HepG2 (cell line): ENCODE measurements around the gene RANGRF. TPM values are rescaled to one million over a fixed set of nuclear protein-coding genes. Genes with fewer than 3 reads are reported as not detected.
A peak's percentile ranks its signal among the peaks of the same experiment; 100 is the strongest.

ENCODE experiments used
- ATF7 ChIP-seq, 2 experiments: fragments of 450-650 bp in 1 of 2; sonication (generic) in 1 of 2; formaldehyde crosslinking in 1 of 2; IDR thresholded peaks; 2 replicates each; pipeline versions ENCODE4 v1.4.0 to v1.6.1; 2016 to 2020; ENCODE audit warnings: antibody characterized with exemption in 1 of 2, mild to moderate bottlenecking in 1 of 2, missing genetic modification reagents in 1 of 2
- CBFB ChIP-seq: sonication (generic); formaldehyde crosslinking; IDR thresholded peaks from 2 replicates; pipeline ENCODE4 v1.4.0; 2020; ENCODE audit warnings: missing genetic modification reagents
- FLYWCH1 ChIP-seq: sonication (generic); formaldehyde crosslinking; IDR thresholded peaks from 2 replicates; pipeline ENCODE4 v1.8.1; 2023; ENCODE audit warnings: mild to moderate bottlenecking, missing genetic modification reagents
- GMEB1 ChIP-seq: sonication (generic); formaldehyde crosslinking; IDR thresholded peaks from 2 replicates; pipeline ENCODE4 v1.5.1; 2020; ENCODE audit warnings: missing genetic modification reagents, mild to moderate bottlenecking, borderline replicate concordance
- HOMEZ ChIP-seq: IDR thresholded peaks from 2 replicates; pipeline ENCODE4 v1.6.1; 2016; ENCODE audit warnings: low read depth
- MIXL1 ChIP-seq: IDR thresholded peaks from 2 replicates; pipeline ENCODE4 v1.6.1; 2016
- NCOA1 ChIP-seq: sonication (generic); formaldehyde crosslinking; IDR thresholded peaks from 2 replicates; pipeline ENCODE4 v1.9.0; 2021; ENCODE audit warnings: missing genetic modification reagents
- RARG ChIP-seq: sonication (generic); formaldehyde crosslinking; IDR thresholded peaks from 2 replicates; pipeline ENCODE4 v1.4.0; 2020; ENCODE audit warnings: low read depth, mild to moderate bottlenecking, missing genetic modification reagents
- REL ChIP-seq: sonication (generic); formaldehyde crosslinking; conservative IDR thresholded peaks from 2 replicates; pipeline ENCODE4 v1.8.0; 2022; ENCODE audit warnings: mild to moderate bottlenecking, missing genetic modification reagents, moderate library complexity
- SIN3A ChIP-seq: IDR thresholded peaks from 2 replicates; pipeline ENCODE4 v1.6.1; 2011; ENCODE audit warnings: low read depth, mild to moderate bottlenecking, control low read depth, low read length, borderline replicate concordance
- SMAD9 ChIP-seq: sonication (generic); formaldehyde crosslinking; IDR thresholded peaks from 2 replicates; pipeline ENCODE4 v1.5.1; 2020; ENCODE audit warnings: mild to moderate bottlenecking, missing genetic modification reagents
- TEAD2 ChIP-seq: sonication (generic); formaldehyde crosslinking; IDR thresholded peaks from 2 replicates; pipeline ENCODE4 v1.9.0; 2021; ENCODE audit warnings: missing genetic modification reagents
- TFDP2 ChIP-seq: sonication (generic); formaldehyde crosslinking; IDR thresholded peaks from 2 replicates; pipeline ENCODE4 v1.4.0; 2020; ENCODE audit warnings: missing genetic modification reagents
- YY1 ChIP-seq: IDR thresholded peaks from 2 replicates; pipeline ENCODE4 v1.6.1; 2011; ENCODE audit warnings: low read length, low read depth, moderate library complexity, mild to moderate bottlenecking; ENCODE audit not compliant: insufficient read depth, insufficient replicate concordance
- ZBTB2 ChIP-seq: sonication (generic); formaldehyde crosslinking; IDR thresholded peaks from 2 replicates; pipeline ENCODE4 v1.8.0; 2022; ENCODE audit warnings: low read depth, missing genetic modification reagents
- ZBTB42 ChIP-seq: sonication (generic); formaldehyde crosslinking; IDR thresholded peaks from 2 replicates; pipeline ENCODE4 v1.5.0; 2020; ENCODE audit warnings: mild to moderate bottlenecking, missing genetic modification reagents
- ZBTB7A ChIP-seq: sonication (generic); formaldehyde crosslinking; IDR thresholded peaks from 2 replicates; pipeline ENCODE4 v1.8.0; 2022; ENCODE audit warnings: mild to moderate bottlenecking, missing genetic modification reagents
- ZFAT ChIP-seq: sonication (generic); formaldehyde crosslinking; conservative IDR thresholded peaks from 2 replicates; pipeline ENCODE4 v1.8.1; 2023; ENCODE audit warnings: missing genetic modification reagents, inconsistent platforms
- ZMAT3 ChIP-seq: sonication (generic); formaldehyde crosslinking; conservative IDR thresholded peaks from 2 replicates; pipeline ENCODE4 v1.7.0; 2021; ENCODE audit warnings: missing genetic modification reagents
- ZNF225 ChIP-seq: sonication (generic); formaldehyde crosslinking; IDR thresholded peaks from 2 replicates; pipeline ENCODE4 v1.4.0; 2020; ENCODE audit warnings: mild to moderate bottlenecking, missing genetic modification reagents
- ZNF260 ChIP-seq: sonication (generic); formaldehyde crosslinking; IDR thresholded peaks from 2 replicates; pipeline ENCODE4 v1.4.0; 2020; ENCODE audit warnings: missing genetic modification reagents, low read depth, mild to moderate bottlenecking, borderline replicate concordance
- ZNF350 ChIP-seq: sonication (generic); formaldehyde crosslinking; IDR thresholded peaks from 2 replicates; pipeline ENCODE4 v1.4.0; 2020; ENCODE audit warnings: mild to moderate bottlenecking, low read depth, missing genetic modification reagents, borderline replicate concordance
- ZNF616 ChIP-seq: sonication (generic); formaldehyde crosslinking; IDR thresholded peaks from 2 replicates; pipeline ENCODE4 v1.5.0; 2020; ENCODE audit warnings: low read depth, mild to moderate bottlenecking, missing genetic modification reagents
- ZSCAN29 ChIP-seq: sonication (generic); formaldehyde crosslinking; conservative IDR thresholded peaks from 2 replicates; pipeline ENCODE4 v1.4.0; 2020; ENCODE audit warnings: mild to moderate bottlenecking, missing genetic modification reagents
- polyA plus RNA-seq, 8 experiments: library from polyadenylated mRNA; depleted of rRNA in 3 of 8; stranded (reverse) in 7 of 8; unstranded in 1 of 8; fragments of >200 nt; fragmentation: Illumina TruSeq in 4 of 8; extraction: Trizol in 4 of 8; gene quantifications; 2 replicates each; pipeline versions ENCODE4 v1.2.1 to v1.2.3, GENCODE V29; 2011 to 2016; ENCODE audit warnings: low read depth in 4 of 8, missing spikeins in 1 of 8, mixed read lengths in 1 of 8; ENCODE audit not compliant: insufficient read depth in 1 of 8
- total RNA-seq, 5 experiments: library from RNA; depleted of rRNA; stranded (reverse); fragments of >200 nt; fragmentation: Illumina TruSeq; extraction: Trizol; gene quantifications; 2 replicates each; pipeline ENCODE4 v1.2.3, GENCODE V29; 2016; ENCODE audit warnings: low read depth in 1 of 5

The RANGRF gene
- total and polyA plus RNA-seq, 2 of the 13 experiments (the other 11 are each of a cell fraction or from before 2014, with no cell fraction given), result 18.6 to 40.7 TPM

GRCh38 chr17:8273884-8274444 is 14.5 kb upstream of the RANGRF start (continued):
- TF ChIP-seq ZNF225 (CRISPR knock-in tag) (no peak), ZFAT (CRISPR knock-in tag) (no peak), RARG (no peak), TEAD2 (CRISPR knock-in tag) (no peak), CBFB (CRISPR knock-in tag) (no peak), ATF7 (IDR thresholded peaks at IDR 0.05) (no peak), ATF7 (CRISPR knock-in tag; IDR thresholded peaks at IDR 0.05) (no peak), ZNF260 (CRISPR knock-in tag) (no peak), REL (CRISPR knock-in tag) (no peak), MIXL1 (CRISPR knock-in tag) (peak; percentile 97), ZNF616 (CRISPR knock-in tag) (no peak), ZNF350 (no peak), HOMEZ (CRISPR knock-in tag) (peak; percentile 84), ZSCAN29 (CRISPR knock-in tag) (0 out of 2 replicates have a peak, but pooled peaks have one; percentile 51), SIN3A (no peak), ZBTB7A (CRISPR knock-in tag) (no peak), GMEB1 (CRISPR knock-in tag) (peak; percentile 36; the same call in 1 of the 2 replicates), ZBTB2 (CRISPR knock-in tag) (no peak), ZMAT3 (CRISPR knock-in tag) (peak; percentile 61; the same call in 1 of the 2 replicates), FLYWCH1 (CRISPR knock-in tag) (no peak), NCOA1 (CRISPR knock-in tag) (no peak), SMAD9 (CRISPR knock-in tag) (no peak), ZBTB42 (CRISPR knock-in tag) (no peak), YY1 (no peak), TFDP2 (no peak; the same call in 1 of the 2 replicates)
